ENCODE data around the gene MAPK1IP1L. TPM values are rescaled to one million over a fixed set of nuclear protein-coding genes. Genes with fewer than 3 reads are reported as not detected.

Gene MAPK1IP1L
- polyA plus RNA-seq, 1 of the 3 experiments (the other 2 are of a cell fraction), result 129 TPM

DNA sequence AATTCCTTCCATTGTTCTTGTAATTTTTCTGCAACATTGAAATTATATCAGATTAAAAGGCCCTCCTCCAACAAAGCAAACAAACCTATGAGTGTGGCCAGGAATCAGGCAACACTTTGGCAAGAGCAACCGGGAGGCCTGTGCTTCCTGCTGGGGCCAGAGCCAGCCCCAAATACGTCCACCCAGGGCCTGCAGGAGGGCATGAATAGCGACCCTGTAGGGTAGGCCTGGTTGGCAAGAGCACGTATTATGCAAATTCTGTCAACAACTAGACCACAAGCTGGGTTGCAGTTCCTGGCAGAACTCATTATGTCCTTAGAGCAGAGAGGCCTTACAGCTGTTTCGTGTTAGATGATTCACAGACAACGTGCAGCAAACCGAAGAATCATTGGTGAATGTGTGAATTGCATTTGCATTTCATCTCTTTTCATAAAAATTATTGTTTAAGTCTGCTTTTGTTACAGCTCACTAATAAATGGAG lies 50.7 kb downstream of the MAPK1IP1L start (continued):
- TF ChIP-seq SIN3A (IDR thresholded peaks at IDR 0.05; ENCODE audit: borderline replicate concordance, low read depth, low read length), result peak; percentile 71; the same call in 1 of the 2 replicates
- peak; percentile 60; the same call in 1 of the 2 replicates for TF ChIP-seq TEAD4 (IDR thresholded peaks at IDR 0.05; ENCODE audit: borderline replicate concordance, insufficient read depth)
- TF ChIP-seq JUND (IDR thresholded peaks at IDR 0.05), result peak; percentile 54
- TF ChIP-seq, protein P1, sequence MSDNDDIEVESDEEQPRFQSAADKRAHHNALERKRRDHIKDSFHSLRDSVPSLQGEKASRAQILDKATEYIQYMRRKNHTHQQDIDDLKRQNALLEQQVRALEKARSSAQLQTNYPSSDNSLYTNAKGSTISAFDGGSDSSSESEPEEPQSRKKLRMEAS (IDR thresholded peaks at IDR 0.05; ENCODE audit: low read depth), result peak; percentile 71
- TF ChIP-seq TAF1 (IDR thresholded peaks at IDR 0.05; ENCODE audit: borderline replicate concordance, low read depth, low read length), result 0 out of 2 replicates have a peak, but pooled peaks have one; percentile 23
- peak; percentile 89 for TF ChIP-seq POLR2AphosphoS5 (IDR thresholded peaks at IDR 0.05; ENCODE audit: low read depth, low read length)
- TF ChIP-seq, protein P2, sequence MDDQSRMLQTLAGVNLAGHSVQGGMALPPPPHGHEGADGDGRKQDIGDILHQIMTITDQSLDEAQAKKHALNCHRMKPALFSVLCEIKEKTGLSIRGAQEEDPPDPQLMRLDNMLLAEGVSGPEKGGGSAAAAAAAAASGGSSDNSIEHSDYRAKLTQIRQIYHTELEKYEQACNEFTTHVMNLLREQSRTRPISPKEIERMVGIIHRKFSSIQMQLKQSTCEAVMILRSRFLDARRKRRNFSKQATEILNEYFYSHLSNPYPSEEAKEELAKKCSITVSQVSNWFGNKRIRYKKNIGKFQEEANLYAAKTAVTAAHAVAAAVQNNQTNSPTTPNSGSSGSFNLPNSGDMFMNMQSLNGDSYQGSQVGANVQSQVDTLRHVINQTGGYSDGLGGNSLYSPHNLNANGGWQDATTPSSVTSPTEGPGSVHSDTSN (IDR thresholded peaks at IDR 0.05), result peak; percentile 88
- peak; percentile 66 to 79; a peak in 3 of 4 replicates for TF ChIP-seq EP300 (IDR thresholded peaks at IDR 0.05; ENCODE audit: borderline replicate concordance in 1 of 2, low read depth in 1 of 2, low read length in 1 of 2)
- peak; percentile 98 for TF ChIP-seq TCF12 (IDR thresholded peaks at IDR 0.05)
- TF ChIP-seq, protein P3, sequence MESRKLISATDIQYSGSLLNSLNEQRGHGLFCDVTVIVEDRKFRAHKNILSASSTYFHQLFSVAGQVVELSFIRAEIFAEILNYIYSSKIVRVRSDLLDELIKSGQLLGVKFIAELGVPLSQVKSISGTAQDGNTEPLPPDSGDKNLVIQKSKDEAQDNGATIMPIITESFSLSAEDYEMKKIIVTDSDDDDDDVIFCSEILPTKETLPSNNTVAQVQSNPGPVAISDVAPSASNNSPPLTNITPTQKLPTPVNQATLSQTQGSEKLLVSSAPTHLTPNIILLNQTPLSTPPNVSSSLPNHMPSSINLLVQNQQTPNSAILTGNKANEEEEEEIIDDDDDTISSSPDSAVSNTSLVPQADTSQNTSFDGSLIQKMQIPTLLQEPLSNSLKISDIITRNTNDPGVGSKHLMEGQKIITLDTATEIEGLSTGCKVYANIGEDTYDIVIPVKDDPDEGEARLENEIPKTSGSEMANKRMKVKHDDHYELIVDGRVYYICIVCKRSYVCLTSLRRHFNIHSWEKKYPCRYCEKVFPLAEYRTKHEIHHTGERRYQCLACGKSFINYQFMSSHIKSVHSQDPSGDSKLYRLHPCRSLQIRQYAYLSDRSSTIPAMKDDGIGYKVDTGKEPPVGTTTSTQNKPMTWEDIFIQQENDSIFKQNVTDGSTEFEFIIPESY (IDR thresholded peaks at IDR 0.05; ENCODE audit: borderline replicate concordance, low read depth), result no peak

DNA sequence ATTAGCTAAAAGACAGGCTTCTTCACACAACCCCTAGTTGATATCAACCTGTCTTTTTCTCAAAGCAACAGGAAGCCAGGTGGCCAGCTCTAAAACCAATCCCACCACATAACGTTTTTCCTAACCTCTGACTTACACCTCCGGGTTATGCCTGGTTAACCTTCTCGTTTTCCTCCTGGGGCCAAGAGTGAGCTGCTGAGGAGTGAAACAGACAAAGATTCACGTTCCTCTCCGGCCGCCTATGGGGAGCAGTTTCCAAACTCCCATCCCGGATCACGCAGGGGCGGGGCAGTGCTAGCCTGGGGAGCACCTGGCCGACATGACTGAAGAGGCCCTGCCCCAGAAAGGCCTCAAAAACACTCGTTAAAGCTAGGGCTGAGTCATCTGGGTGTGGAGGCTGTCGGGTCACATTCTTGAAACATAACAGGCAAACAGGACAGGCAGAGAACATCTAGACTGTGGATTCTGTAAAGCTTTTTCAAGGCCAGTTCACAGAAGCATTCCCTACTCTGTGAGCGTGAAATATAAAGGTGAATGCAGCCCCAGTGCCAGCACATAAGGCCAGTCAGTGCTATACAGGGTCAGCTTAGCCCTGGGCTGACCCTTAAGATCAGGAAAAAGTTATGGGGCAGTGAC lies 51.7 kb downstream of the MAPK1IP1L start:
- H3K4me1 ChIP-seq (ENCODE audit: control insufficient read depth in 1 of 2, insufficient read depth in 2 of 2, low read depth in 1 of 2, low read length in 1 of 2), result peaks cover 18 to 31% of the 10 kb centered on the region in 2 experiments
- peak overlapping the region; percentile 87 to 89 for H3K27ac ChIP-seq (ENCODE audit: low read depth in 2 of 2, low read length in 1 of 2)
- no peaks in the 10 kb centered on the region for H3K36me3 ChIP-seq (replicated peaks in 1 of 2; ENCODE audit: control insufficient read depth in 1 of 2, insufficient read depth in 2 of 2, low read length in 1 of 2)
- H3K4me2 ChIP-seq, result peak overlapping the region; percentile 27; the same call in 1 of the 2 replicates
- CTCF ChIA-PET, result interaction anchor here (0.8 to 2.9 kb wide), 8 partner anchors 10 to 58 kb away, joined by 3 to 13 read pairs (median 4); partner anchors contain the start of genes LGALS3 and MAPK1IP1L
- POLR2A ChIA-PET, result interaction anchor here (1.1 to 1.2 kb wide), 3 partner anchors 10 to 32 kb away, joined by 4 to 8 read pairs (median 4); no protein-coding TSS in a partner anchor
- H3K79me2 ChIP-seq (ENCODE audit: insufficient read depth), result no peaks in the 10 kb centered on the region
- no peak overlapping the region for H3K4me3 ChIP-seq (ENCODE audit: low read depth in 2 of 2, low read length in 1 of 2)
- peaks cover 26% of the 10 kb centered on the region for H3F3A ChIP-seq (replicated peaks; ENCODE audit: insufficient read depth)
- peak overlapping the region; percentile 77 for H2AFZ ChIP-seq (ENCODE audit: low read depth)
- no peaks in the 10 kb centered on the region for H3K9me2 ChIP-seq
- H3K27me3 ChIP-seq (ENCODE audit: insufficient read depth), result no peaks in the 10 kb centered on the region
- no peaks in the 10 kb centered on the region for H4K20me1 ChIP-seq (ENCODE audit: insufficient read depth)
- 68% methylated on average over 12 of the region's 13 CpGs for WGBS (ENCODE audit: low lambda C conversion rate)
- no peak for DNase-seq
- H3K9me3 ChIP-seq, result no peaks in the 10 kb centered on the region
- peak overlapping the region; percentile 25; the same call in 1 of the 2 replicates for H3K9ac ChIP-seq
- TF ChIP-seq, protein P1 (IDR thresholded peaks at IDR 0.05; ENCODE audit: low read depth), result peak; percentile 52; the same call in 1 of the 2 replicates
- TF ChIP-seq FOXM1 (IDR thresholded peaks at IDR 0.05; ENCODE audit: low read depth) (peak; percentile 26; the same call in 1 of the 2 replicates), SMC3 (IDR thresholded peaks at IDR 0.05; ENCODE audit: low read depth, low read length) (no peak), MEF2A (IDR thresholded peaks at IDR 0.05; ENCODE audit: borderline replicate concordance, low read depth) (no peak), RCOR1 (IDR thresholded peaks at IDR 0.05; ENCODE audit: low read length) (no peak), TAF1 (IDR thresholded peaks at IDR 0.05; ENCODE audit: borderline replicate concordance, low read depth, low read length) (no peak), RXRA (IDR thresholded peaks at IDR 0.05; ENCODE audit: borderline replicate concordance, low read depth) (peak; percentile 32; the same call in 1 of the 2 replicates), YY1 (IDR thresholded peaks at IDR 0.05; ENCODE audit: low read depth) (no peak), FOXJ3 (CRISPR knock-in tag; IDR thresholded peaks at IDR 0.05) (no peak), POLR2AphosphoS5 (IDR thresholded peaks at IDR 0.05; ENCODE audit: low read depth, low read length) (0 out of 2 replicates have a peak, but pooled peaks have one; percentile 34), GATA2 (CRISPR knock-in tag; IDR thresholded peaks at IDR 0.05) (no peak), FOSL2 (IDR thresholded peaks at IDR 0.05; ENCODE audit: borderline replicate concordance, low read depth) (peak; percentile 78), NFIC (IDR thresholded peaks at IDR 0.05; ENCODE audit: borderline replicate concordance) (peak; percentile 27; the same call in 1 of the 2 replicates)
- TF ChIP-seq, protein P4, sequence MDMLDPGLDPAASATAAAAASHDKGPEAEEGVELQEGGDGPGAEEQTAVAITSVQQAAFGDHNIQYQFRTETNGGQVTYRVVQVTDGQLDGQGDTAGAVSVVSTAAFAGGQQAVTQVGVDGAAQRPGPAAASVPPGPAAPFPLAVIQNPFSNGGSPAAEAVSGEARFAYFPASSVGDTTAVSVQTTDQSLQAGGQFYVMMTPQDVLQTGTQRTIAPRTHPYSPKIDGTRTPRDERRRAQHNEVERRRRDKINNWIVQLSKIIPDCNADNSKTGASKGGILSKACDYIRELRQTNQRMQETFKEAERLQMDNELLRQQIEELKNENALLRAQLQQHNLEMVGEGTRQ (IDR thresholded peaks at IDR 0.05; ENCODE audit: borderline replicate concordance, low read depth, low read length), result no peak
- TF ChIP-seq, protein P5, sequence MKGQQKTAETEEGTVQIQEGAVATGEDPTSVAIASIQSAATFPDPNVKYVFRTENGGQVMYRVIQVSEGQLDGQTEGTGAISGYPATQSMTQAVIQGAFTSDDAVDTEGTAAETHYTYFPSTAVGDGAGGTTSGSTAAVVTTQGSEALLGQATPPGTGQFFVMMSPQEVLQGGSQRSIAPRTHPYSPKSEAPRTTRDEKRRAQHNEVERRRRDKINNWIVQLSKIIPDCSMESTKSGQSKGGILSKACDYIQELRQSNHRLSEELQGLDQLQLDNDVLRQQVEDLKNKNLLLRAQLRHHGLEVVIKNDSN (IDR thresholded peaks at IDR 0.05; ENCODE audit: borderline replicate concordance, low read depth), result no peak
- TF ChIP-seq, protein P6, sequence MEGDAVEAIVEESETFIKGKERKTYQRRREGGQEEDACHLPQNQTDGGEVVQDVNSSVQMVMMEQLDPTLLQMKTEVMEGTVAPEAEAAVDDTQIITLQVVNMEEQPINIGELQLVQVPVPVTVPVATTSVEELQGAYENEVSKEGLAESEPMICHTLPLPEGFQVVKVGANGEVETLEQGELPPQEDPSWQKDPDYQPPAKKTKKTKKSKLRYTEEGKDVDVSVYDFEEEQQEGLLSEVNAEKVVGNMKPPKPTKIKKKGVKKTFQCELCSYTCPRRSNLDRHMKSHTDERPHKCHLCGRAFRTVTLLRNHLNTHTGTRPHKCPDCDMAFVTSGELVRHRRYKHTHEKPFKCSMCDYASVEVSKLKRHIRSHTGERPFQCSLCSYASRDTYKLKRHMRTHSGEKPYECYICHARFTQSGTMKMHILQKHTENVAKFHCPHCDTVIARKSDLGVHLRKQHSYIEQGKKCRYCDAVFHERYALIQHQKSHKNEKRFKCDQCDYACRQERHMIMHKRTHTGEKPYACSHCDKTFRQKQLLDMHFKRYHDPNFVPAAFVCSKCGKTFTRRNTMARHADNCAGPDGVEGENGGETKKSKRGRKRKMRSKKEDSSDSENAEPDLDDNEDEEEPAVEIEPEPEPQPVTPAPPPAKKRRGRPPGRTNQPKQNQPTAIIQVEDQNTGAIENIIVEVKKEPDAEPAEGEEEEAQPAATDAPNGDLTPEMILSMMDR (IDR thresholded peaks at IDR 0.05), result no peak
